HG03097 (cell line): ENCODE data around the gene CDH13.

ENCODE experiments used
- ATAC-seq: cut with Tn5 transposase; IDR thresholded peaks from one replicate; pipeline ENCODE4 v1.9.1; 2021; ENCODE audit not compliant: unreplicated experiment, low FRiP score

CDH13 gene

GRCh38 chr16:83266848-83267553, 640.2 kb downstream of the CDH13 start:
- no peak for ATAC-seq

- ATAC-seq: no peak
Observed at GRCh38 chr16:83268169-83268568, 641.4 kb downstream of the CDH13 start.

- no peak for ATAC-seq
Observed at GRCh38 chr16:83269048-83269447, 642.3 kb downstream of the CDH13 start.

GRCh38 chr16:83269541-83269940, 642.8 kb downstream of the CDH13 start:
- ATAC-seq: no peak

- ATAC-seq: no peak
Observed at GRCh38 chr16:83270061-83270460, 643.3 kb downstream of the CDH13 start.

GRCh38 chr16:83270640-83271039, 643.9 kb downstream of the CDH13 start:
- no peak for ATAC-seq

GRCh38 chr16:83271123-83271522, 644.4 kb downstream of the CDH13 start:
- no peak for ATAC-seq

GRCh38 chr16:83271970-83272575, 645.3 kb downstream of the CDH13 start:
- no peak for ATAC-seq

GRCh38 chr16:83272843-83273242, 646.1 kb downstream of the CDH13 start:
- ATAC-seq: no peak

GRCh38 chr16:83273504-83274173, 646.9 kb downstream of the CDH13 start:
- no peak for ATAC-seq

- ATAC-seq: no peak
Observed at GRCh38 chr16:83279251-83279650, 652.5 kb downstream of the CDH13 start.

- ATAC-seq: no peak
Observed at GRCh38 chr16:83285921-83286320, 659.2 kb downstream of the CDH13 start.

- ATAC-seq: no peak
Observed at GRCh38 chr16:83296505-83296904, 669.7 kb downstream of the CDH13 start.

GRCh38 chr16:83298541-83298940, 671.8 kb downstream of the CDH13 start:
- ATAC-seq: no peak

- no peak for ATAC-seq
Observed at GRCh38 chr16:83300326-83300725, 673.6 kb downstream of the CDH13 start.

GRCh38 chr16:83301971-83302370, 675.2 kb downstream of the CDH13 start:
- no peak for ATAC-seq

- no peak for ATAC-seq
Observed at GRCh38 chr16:83302853-83303252, 676.1 kb downstream of the CDH13 start.

GRCh38 chr16:83305092-83305491, 678.3 kb downstream of the CDH13 start:
- no peak for ATAC-seq

GRCh38 chr16:83306961-83307593, 680.3 kb downstream of the CDH13 start:
- no peak for ATAC-seq

- ATAC-seq: no peak
Observed at GRCh38 chr16:83307594-83307992, 680.8 kb downstream of the CDH13 start.

- ATAC-seq: no peak
Observed at GRCh38 chr16:83308414-83308813, 681.6 kb downstream of the CDH13 start.
